Right atrium auricular region (tissue), 2 donors: Measurements from ENCODE around the gene LY6G6D. TPM values are rescaled to one million over a fixed set of nuclear protein-coding genes. Genes with fewer than 3 reads are reported as not detected.

Source experiments
- DNase-seq: peaks from one replicate; pipeline ENCODE4 v3.0.0-alpha.2; 2019; ENCODE audit warnings: low spot score
- H3K27ac ChIP-seq, 2 donors: fragments of 200-600 bp; sonication (generic); 1 replicate in 1 of 2; 2 replicates in 1 of 2; pipeline ENCODE4 v1.5.1; 2016 to 2019
- H3K27me3 ChIP-seq, 2 donors: fragments of 200-600 bp; sonication (generic); one replicate each; pipeline versions ENCODE4 v1.5.1 to v1.6.0; 2017 to 2019
- H3K36me3 ChIP-seq: fragments of 200-600 bp; sonication (generic); one replicate; pipeline ENCODE4 v1.5.1; 2016
- H3K4me1 ChIP-seq, 2 donors: fragments of 200-600 bp; sonication (generic); one replicate each; pipeline versions ENCODE4 v1.5.1 to v1.6.0; 2017 to 2019
- H3K4me3 ChIP-seq, 2 donors: fragments of 200-600 bp; sonication (generic); 1 replicate in 1 of 2; 2 replicates in 1 of 2; pipeline ENCODE4 v1.5.1; 2017 to 2019; ENCODE audit warnings: mild to moderate bottlenecking in 1 of 2, moderate library complexity in 1 of 2
- H3K9me3 ChIP-seq, 2 donors: fragments of 200-600 bp; sonication (generic); one replicate each; pipeline ENCODE4 v1.5.1; 2019
- total RNA-seq, 2 donors: library from RNA; depleted of rRNA; stranded (reverse); fragments of >200 nt; gene quantifications; one replicate each; pipeline ENCODE4 v1.1.0, GENCODE V29; 2016
- TF ChIP-seq, protein P1 (sequence below), 2 donors: fragments of 200-600 bp; sonication (generic); IDR thresholded peaks; one replicate each; pipeline ENCODE4 v1.5.1; 2019; ENCODE audit warnings: antibody characterized with exemption in 2 of 2

The LY6G6D gene
- total RNA-seq, 2 donors from 2014 or later: not detected

DNA sequence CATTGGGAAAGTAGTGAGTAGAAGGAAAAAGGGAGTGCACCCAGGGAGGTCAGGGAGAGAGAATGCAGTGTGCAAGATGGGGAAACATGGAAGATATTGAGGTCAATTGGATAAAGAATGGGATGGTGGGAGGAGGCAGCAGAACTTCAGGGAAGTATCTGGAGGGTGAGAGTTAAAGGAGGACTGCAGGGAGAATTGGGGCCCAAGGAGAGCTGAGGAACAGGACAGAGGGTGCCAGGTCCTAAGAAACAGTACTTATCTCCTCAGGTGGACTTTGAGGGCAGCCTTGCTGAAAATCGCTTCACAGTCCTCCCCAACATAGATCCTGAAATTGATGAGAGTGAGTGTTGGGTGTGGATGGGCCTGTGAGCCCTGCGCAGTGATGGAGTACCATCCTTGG, 43.1 kb downstream of the LY6G6D start:
- H3K36me3 ChIP-seq: no peaks in the 10 kb centered on the region
- TF ChIP-seq, protein P1, sequence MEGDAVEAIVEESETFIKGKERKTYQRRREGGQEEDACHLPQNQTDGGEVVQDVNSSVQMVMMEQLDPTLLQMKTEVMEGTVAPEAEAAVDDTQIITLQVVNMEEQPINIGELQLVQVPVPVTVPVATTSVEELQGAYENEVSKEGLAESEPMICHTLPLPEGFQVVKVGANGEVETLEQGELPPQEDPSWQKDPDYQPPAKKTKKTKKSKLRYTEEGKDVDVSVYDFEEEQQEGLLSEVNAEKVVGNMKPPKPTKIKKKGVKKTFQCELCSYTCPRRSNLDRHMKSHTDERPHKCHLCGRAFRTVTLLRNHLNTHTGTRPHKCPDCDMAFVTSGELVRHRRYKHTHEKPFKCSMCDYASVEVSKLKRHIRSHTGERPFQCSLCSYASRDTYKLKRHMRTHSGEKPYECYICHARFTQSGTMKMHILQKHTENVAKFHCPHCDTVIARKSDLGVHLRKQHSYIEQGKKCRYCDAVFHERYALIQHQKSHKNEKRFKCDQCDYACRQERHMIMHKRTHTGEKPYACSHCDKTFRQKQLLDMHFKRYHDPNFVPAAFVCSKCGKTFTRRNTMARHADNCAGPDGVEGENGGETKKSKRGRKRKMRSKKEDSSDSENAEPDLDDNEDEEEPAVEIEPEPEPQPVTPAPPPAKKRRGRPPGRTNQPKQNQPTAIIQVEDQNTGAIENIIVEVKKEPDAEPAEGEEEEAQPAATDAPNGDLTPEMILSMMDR (IDR thresholded peaks at IDR 0.05): no peak
- no peak overlapping the region for H3K27ac ChIP-seq
- H3K27me3 ChIP-seq: no peaks in the 10 kb centered on the region
- no peak overlapping the region for H3K4me3 ChIP-seq
- H3K4me1 ChIP-seq: no peaks in the 10 kb centered on the region
- DNase-seq: no peak
- H3K9me3 ChIP-seq: no peaks in the 10 kb centered on the region

DNA sequence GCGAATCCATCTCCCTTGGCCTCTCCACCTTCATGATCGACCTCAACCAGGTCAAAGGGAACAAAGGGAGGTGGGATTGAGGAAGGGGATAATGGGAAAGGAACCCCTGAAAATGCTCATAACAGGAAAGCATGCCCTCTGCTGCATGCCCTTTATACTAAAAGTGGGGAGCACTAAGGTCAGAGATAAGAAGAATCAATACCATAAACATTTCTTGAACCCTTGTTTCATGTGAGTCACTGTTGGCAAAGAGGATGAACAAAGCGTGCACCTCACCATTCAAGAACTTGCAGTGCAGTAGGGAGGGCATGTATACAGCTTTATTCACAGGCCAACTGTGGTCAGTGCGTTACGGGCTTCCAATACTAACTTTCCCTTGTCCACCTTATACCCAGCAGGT, 45.6 kb downstream of the LY6G6D start:
- Histone ChIP-seq H3K4me3 (no peak overlapping the region), H3K27ac (no peak overlapping the region), H3K36me3 (no peaks in the 10 kb centered on the region), H3K4me1 (peaks cover 0 to under 1% of the 10 kb centered on the region in 2 donors), H3K27me3 (no peaks in the 10 kb centered on the region), H3K9me3 (no peaks in the 10 kb centered on the region)
- no peak for DNase-seq
- TF ChIP-seq, protein P1 (IDR thresholded peaks at IDR 0.05): no peak

DNA sequence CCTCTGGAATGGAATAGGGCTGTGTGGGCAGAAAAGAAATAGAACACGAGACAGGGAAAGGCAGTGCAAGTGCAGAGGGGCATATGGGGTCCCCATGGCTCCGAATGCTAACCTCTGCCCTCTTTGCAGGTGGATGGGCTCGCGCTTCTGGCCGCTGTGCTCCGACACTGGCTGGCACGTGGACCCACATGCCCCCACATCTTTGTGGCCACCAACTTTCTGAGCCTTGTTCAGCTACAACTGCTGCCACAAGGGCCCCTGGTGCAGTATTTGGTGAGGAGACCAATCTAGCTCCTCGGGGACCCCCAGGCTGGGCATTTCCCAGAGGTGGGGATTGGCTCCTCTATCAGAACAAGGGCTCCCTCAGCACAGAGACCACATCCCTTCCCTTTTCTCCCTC, 46.2 kb downstream of the LY6G6D start:
- Histone ChIP-seq H3K4me3 (no peak overlapping the region), H3K36me3 (no peaks in the 10 kb centered on the region), H3K27me3 (no peaks in the 10 kb centered on the region), H3K27ac (no peak overlapping the region), H3K9me3 (no peaks in the 10 kb centered on the region), H3K4me1 (peaks cover 0 to 4% of the 10 kb centered on the region in 2 donors)
- no peak for DNase-seq
- TF ChIP-seq, protein P1 (IDR thresholded peaks at IDR 0.05): no peak

DNA sequence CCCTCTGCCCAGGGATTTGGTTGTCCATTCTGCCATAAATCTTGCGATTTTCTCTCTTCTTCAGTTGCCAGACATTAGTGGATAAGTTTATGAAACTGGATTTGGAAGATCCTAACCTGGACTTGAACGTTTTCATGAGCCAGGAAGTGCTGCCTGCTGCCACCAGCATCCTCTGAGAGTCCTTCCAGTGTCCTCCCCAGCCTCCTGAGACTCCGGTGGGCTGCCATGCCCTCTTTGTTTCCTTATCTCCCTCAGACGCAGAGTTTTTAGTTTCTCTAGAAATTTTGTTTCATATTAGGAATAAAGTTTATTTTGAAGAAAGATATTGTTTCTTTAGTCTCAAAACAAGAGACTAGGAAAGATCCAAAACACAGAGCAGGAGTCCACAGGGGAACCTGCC, 47.2 kb downstream of the LY6G6D start, which contains the start of gene SAPCD1:
TSS of gene SAPCD1 (plus strand) at position 301 of the 400 bp plus-strand sequence. CDS start 399 bp downstream, outside the sequence.
- H3K9me3 ChIP-seq: no peaks in the 10 kb centered on the region
- no peaks in the 10 kb centered on the region for H3K36me3 ChIP-seq
- H3K27ac ChIP-seq: no peak within 1 kb of the TSS
- no peak for DNase-seq
- TF ChIP-seq, protein P1 (IDR thresholded peaks at IDR 0.05): no peak
- H3K4me3 ChIP-seq: no peak within 1 kb of the TSS
- H3K4me1 ChIP-seq: peaks cover 0 to 4% of the 10 kb centered on the region in 2 donors
- no peaks in the 10 kb centered on the region for H3K27me3 ChIP-seq

DNA sequence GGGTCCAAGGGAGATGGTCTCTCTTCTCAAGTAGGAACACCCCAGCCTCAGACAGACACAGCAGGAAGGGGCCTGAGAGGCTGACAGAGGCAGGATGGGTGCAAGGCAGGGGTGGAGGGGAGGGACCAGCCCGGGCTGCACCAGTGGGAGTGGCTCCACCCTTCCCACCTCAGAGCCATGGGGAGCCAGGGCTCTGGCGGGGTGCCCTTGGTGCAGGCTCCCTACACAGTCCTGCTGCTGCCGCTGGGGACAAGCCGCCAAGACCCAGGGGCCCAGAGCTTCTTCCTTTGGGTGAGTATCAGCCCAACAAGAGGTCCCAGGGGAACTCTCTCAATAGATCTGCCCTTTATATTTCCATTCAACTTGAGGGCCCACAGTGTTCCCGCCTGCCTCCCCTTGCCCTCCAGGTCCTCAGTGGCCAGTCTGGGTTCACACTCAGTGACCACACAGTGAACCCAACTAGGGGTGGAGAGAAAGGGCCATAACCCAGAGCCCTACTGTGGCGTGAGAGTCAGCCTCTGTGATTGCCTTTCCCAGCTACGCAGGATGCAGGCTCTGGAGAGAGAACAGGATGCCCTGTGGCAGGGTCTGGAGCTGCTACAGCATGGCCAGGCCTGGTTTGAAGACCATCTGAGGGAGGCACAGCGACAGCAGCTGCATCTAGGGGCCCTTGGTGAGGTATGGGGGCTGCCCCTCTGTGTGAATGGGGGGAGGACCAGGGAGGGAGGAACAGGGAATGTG, 47.9 kb downstream of the LY6G6D start:
- Histone ChIP-seq H3K4me1 (peaks cover 0 to 4% of the 10 kb centered on the region in 2 donors), H3K27me3 (no peaks in the 10 kb centered on the region), H3K9me3 (no peaks in the 10 kb centered on the region), H3K4me3 (no peak overlapping the region), H3K36me3 (no peaks in the 10 kb centered on the region), H3K27ac (no peak overlapping the region)
- no peak for DNase-seq
- TF ChIP-seq, protein P1 (IDR thresholded peaks at IDR 0.05): no peak

DNA sequence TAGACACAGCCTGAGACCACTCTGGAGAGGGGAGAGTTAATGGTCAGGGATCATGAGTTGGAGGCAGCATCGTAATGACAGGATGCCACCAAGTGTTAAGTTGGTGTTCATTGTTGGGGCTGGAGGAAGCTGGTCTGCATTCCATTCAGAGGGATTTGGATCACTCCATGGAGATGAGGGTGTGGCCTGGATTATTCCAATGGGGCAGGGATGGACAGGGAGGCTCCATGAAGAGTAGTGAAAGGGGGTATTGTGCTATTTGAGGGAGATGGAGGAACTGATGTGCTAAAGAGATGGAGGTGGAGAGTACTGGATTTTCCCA, 48.4 kb downstream of the LY6G6D start:
- TF ChIP-seq, protein P1 (IDR thresholded peaks at IDR 0.05): no peak
- Histone ChIP-seq H3K36me3 (no peaks in the 10 kb centered on the region), H3K4me3 (no peak overlapping the region), H3K9me3 (no peaks in the 10 kb centered on the region), H3K4me1 (peaks cover 0 to 4% of the 10 kb centered on the region in 2 donors), H3K27me3 (no peaks in the 10 kb centered on the region), H3K27ac (no peak overlapping the region)
- DNase-seq: no peak
